AG10803 (cell line): Measurements from ENCODE around the gene SPIN3.

Experiments
- DNase-seq: peaks from one replicate; pipeline ENCODE4 v3.0.0; 2010; ENCODE audit warnings: low read depth
- H3K4me3 ChIP-seq: 2 replicates; pipeline ENCODE4 v1.5.1; 2011; ENCODE audit warnings: mild to moderate bottlenecking, low read length, control low read depth
- TF ChIP-seq, protein P1 (sequence below): conservative IDR thresholded peaks from 2 replicates; pipeline ENCODE4 v1.5.1; 2011; ENCODE audit warnings: mild to moderate bottlenecking, low read length, control low read depth, inconsistent platforms

Gene SPIN3

DNA sequence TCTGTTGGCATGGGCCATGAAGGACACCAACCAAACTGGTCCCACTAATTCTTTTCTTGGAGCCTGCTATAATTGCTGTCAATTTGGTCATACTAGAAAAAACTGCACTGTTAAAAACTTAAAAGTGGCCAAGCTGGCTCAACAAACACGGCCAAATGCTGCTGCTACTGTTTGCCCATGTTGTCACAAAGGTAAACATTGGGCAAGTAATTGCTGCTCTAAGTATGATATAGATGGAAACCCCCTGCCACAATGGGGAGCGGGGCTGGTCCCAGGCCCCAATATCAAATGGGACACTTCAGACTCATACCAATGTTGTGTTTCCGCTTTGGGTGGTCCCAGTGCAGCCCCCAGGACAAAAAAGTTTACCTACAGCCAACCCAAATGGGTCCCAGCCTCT lies 52.1 kb downstream of the SPIN3 start:
- H3K4me3 ChIP-seq, result no peak overlapping the region
- TF ChIP-seq, protein P1, sequence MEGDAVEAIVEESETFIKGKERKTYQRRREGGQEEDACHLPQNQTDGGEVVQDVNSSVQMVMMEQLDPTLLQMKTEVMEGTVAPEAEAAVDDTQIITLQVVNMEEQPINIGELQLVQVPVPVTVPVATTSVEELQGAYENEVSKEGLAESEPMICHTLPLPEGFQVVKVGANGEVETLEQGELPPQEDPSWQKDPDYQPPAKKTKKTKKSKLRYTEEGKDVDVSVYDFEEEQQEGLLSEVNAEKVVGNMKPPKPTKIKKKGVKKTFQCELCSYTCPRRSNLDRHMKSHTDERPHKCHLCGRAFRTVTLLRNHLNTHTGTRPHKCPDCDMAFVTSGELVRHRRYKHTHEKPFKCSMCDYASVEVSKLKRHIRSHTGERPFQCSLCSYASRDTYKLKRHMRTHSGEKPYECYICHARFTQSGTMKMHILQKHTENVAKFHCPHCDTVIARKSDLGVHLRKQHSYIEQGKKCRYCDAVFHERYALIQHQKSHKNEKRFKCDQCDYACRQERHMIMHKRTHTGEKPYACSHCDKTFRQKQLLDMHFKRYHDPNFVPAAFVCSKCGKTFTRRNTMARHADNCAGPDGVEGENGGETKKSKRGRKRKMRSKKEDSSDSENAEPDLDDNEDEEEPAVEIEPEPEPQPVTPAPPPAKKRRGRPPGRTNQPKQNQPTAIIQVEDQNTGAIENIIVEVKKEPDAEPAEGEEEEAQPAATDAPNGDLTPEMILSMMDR, result no peak
- DNase-seq, result no peak
